Mesothelial cell of epicardium (in vitro differentiated cells): ENCODE data around the gene ATG14. TPM values are rescaled to one million over a fixed set of nuclear protein-coding genes. Genes with fewer than 3 reads are reported as not detected.

ENCODE experiments used
- DNase-seq, 2 experiments: peaks; one replicate each; pipeline ENCODE4 v3.0.0; 2021; ENCODE audit warnings: low spot score in 2 of 2; ENCODE audit not compliant: unreplicated experiment in 2 of 2
- H3K27ac Mint-ChIP-seq: 2 replicates; pipeline ENCODE4 v1.8.0; 2021; ENCODE audit warnings: mixed read lengths
- H3K27me3 Mint-ChIP-seq: 2 replicates; pipeline ENCODE4 v1.8.0; 2021; ENCODE audit warnings: low read depth, mixed read lengths
- H3K36me3 Mint-ChIP-seq: 2 replicates; pipeline ENCODE4 v1.8.0; 2021; ENCODE audit warnings: mixed read lengths
- H3K4me1 Mint-ChIP-seq: 2 replicates; pipeline ENCODE4 v1.8.0; 2021; ENCODE audit warnings: mixed read lengths
- H3K4me3 Mint-ChIP-seq: 2 replicates; pipeline ENCODE4 v1.8.0; 2021; ENCODE audit warnings: mild to moderate bottlenecking, moderate library complexity, mixed read lengths
- H3K9me3 Mint-ChIP-seq: 2 replicates; pipeline ENCODE4 v1.8.0; 2021; ENCODE audit warnings: mixed read lengths
- CTCF ChIP-seq: fragments of 200-600 bp; sonication (generic); IDR thresholded peaks from one replicate; pipeline ENCODE4 v1.5.0; 2021; ENCODE audit warnings: antibody characterized with exemption; ENCODE audit not compliant: unreplicated experiment
- total RNA-seq: library from RNA; stranded (reverse); gene quantifications from 3 replicates; pipeline ENCODE4 v1.2.1, GENCODE V29; 2021

The ATG14 gene
- total RNA-seq, 1 donor from 2014 or later: 17.0 TPM

- Mint-ChIP-seq H3K4me1 (no peaks in the 10 kb centered on the region), H3K9me3 (no peaks in the 10 kb centered on the region), H3K27me3 (no peaks in the 10 kb centered on the region), H3K36me3 (peaks cover 9% of the 10 kb centered on the region), H3K27ac (no peak overlapping the region), H3K4me3 (no peak overlapping the region)
- TF ChIP-seq CTCF: no peak
- no peak for DNase-seq
These were observed 11.8 kb downstream of the ATG14 start for GRCh38 chr14:55399852-55400251.

GRCh38 chr14:55399183-55399582 is 12.4 kb downstream of the ATG14 start:
- Mint-ChIP-seq H3K27me3 (no peaks in the 10 kb centered on the region), H3K9me3 (no peaks in the 10 kb centered on the region), H3K4me3 (no peak overlapping the region), H3K36me3 (peaks cover 11% of the 10 kb centered on the region), H3K4me1 (no peaks in the 10 kb centered on the region), H3K27ac (no peak overlapping the region)
- DNase-seq: no peak
- no peak for TF ChIP-seq CTCF

- no peaks in the 10 kb centered on the region for H3K27me3 Mint-ChIP-seq
- DNase-seq: no peak
- H3K27ac Mint-ChIP-seq: no peak overlapping the region
- no peaks in the 10 kb centered on the region for H3K9me3 Mint-ChIP-seq
- peaks cover 11% of the 10 kb centered on the region for H3K36me3 Mint-ChIP-seq
- TF ChIP-seq CTCF: no peak
- no peaks in the 10 kb centered on the region for H3K4me1 Mint-ChIP-seq
- no peak overlapping the region for H3K4me3 Mint-ChIP-seq
These were observed 13.0 kb downstream of the ATG14 start for GRCh38 chr14:55398679-55399078.

GRCh38 chr14:55389330-55389729 is 22.3 kb downstream of the ATG14 start:
- no peak for TF ChIP-seq CTCF
- no peak overlapping the region for H3K27ac Mint-ChIP-seq

GRCh38 chr14:55388160-55388559 is 23.5 kb downstream of the ATG14 start:
- H3K4me3 Mint-ChIP-seq: no peak overlapping the region
- H3K27me3 Mint-ChIP-seq: no peaks in the 10 kb centered on the region
- no peak for TF ChIP-seq CTCF
- no peaks in the 10 kb centered on the region for H3K4me1 Mint-ChIP-seq
- H3K36me3 Mint-ChIP-seq: peaks cover 32% of the 10 kb centered on the region
- H3K9me3 Mint-ChIP-seq: no peaks in the 10 kb centered on the region
- no peak overlapping the region for H3K27ac Mint-ChIP-seq
- no peak for DNase-seq

More at GRCh38 chr14:55389330-55389729, 22.3 kb downstream of the ATG14 start:
- no peak overlapping the region for H3K4me3 Mint-ChIP-seq
- H3K9me3 Mint-ChIP-seq: no peaks in the 10 kb centered on the region
- H3K4me1 Mint-ChIP-seq: no peaks in the 10 kb centered on the region
- peaks cover 33% of the 10 kb centered on the region for H3K36me3 Mint-ChIP-seq
- DNase-seq: no peak
- H3K27me3 Mint-ChIP-seq: no peaks in the 10 kb centered on the region

GRCh38 chr14:55387121-55387520 is 24.5 kb downstream of the ATG14 start:
- no peak overlapping the region for H3K4me3 Mint-ChIP-seq
- peaks cover 31% of the 10 kb centered on the region for H3K36me3 Mint-ChIP-seq
- DNase-seq: no peak
- no peaks in the 10 kb centered on the region for H3K27me3 Mint-ChIP-seq
- H3K4me1 Mint-ChIP-seq: no peaks in the 10 kb centered on the region
- no peak for TF ChIP-seq CTCF
- H3K27ac Mint-ChIP-seq: no peak overlapping the region
- H3K9me3 Mint-ChIP-seq: no peaks in the 10 kb centered on the region
